Dedifferentiated amniotic fluid mesenchymal stem cell (primary cell): ENCODE measurements around the gene SLC43A1.

Source experiments
- DNase-seq: peaks from one replicate; pipeline ENCODE4 v3.0.0-alpha.2; 2016; ENCODE audit errors: extremely low spot score

Gene SLC43A1

DNA sequence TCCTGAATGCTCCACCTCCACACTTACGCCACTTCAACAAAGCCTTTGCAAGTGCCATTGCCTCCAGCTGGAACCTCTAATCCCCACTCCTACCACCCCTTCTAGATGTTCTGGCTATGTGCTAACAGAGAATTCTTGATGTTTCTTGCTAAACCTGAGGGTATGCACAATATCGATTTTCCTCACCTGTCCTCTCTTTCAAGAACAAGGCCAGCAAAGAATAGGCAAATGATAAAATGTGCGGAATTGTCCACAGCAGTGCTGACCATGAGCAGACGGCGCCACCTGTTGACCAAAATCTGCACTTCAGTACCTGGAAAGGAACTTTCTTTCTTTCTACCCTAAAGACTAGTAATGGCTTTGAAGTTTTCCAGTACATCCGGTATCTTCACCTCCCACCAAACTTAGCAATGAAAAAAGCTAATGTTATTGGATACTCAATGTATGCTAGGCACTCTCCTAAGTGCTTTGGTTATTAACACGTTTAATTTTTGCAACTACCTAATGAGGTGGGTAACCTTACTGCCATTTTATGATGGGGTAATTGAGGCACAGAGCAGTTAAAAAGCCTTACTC, 11.6 kb upstream of the SLC43A1 start:
- DNase-seq = peak; percentile 34

DNA sequence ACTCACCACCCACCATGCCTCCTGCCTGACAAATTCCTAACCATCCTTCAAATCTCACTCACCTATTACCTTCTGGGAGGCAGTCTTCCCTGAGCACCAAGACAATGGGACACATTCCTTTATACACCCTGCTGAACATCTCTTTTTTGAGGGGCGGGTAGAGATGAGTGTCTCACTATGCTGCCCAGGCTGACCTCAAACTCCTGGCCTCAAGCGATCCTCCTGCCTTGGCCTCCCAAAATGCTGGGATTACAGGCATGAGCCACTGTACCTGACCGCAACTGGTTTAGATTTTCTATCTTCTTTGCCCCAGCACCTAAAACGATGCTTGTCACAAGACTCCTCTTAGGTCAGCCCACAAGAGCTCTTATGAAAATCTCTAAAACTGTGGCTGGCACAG, 7.9 kb upstream of the SLC43A1 start:
- no peak for DNase-seq

DNA sequence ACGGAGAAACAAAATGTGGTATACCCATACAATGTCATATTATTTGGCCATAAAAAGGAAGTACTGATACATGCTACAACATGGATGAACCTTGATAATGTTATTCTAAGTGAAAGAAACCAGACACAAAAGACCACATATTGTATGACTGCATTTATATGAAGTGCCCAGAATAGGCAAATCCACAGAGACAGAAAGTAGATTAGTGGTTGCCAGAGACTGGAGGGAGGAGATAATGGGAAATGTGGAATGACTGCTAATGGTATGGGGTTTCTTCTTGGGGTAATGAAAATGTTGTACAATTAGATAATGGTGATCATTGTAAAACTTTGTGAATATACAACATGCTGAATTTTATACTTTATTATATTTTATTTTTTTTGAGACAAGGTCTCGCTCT, 5.6 kb upstream of the SLC43A1 start:
- DNase-seq = no peak

GRCh38 chr11:57516061-57516443, 550 bp upstream of the SLC43A1 start:
- DNase-seq = no peak

DNA sequence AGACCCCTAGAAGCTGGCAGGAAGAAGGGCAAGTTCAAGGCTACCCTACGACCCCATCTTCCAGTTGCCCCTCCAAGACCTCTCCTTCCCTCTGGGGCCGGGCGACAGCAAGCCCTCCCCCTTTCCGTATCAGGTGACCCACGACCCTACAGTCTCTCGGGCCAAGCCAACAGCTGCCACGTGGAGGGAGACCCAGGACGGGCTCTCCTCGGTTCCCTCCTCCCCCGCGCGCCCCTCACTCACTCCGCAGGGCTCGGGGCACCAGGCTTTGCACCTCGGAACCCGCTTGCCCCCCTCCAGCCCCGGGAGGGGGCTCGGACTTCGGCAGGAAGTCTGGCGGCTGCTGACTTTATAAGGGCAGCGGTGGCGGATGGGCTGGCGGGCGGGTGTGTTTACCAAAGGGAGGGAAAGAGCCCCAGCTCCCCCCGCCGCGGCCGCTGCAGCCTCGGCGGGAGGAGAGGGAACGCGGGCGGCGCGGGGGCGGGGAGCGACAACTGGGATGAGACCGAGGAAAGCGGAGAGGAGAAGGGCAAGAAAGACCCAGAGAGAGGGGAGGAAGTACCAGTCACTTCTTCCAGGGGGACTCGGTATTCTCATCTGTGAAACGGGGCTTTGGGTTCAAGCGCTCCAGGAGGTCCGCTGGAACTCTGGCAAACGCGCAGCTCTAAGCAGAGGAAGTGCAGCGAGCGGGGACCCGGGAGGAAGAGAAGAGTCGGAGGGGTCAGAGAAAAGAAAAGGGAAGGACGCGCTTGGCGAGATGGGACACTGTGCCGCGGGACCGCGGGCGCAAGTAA, 767 bp downstream of the SLC43A1 start:
- no peak for DNase-seq

GRCh38 chr11:57513911-57514537, 1.5 kb downstream of the SLC43A1 start:
- no peak for DNase-seq

- no peak for DNase-seq
Measured at GRCh38 chr11:57513452-57513795, 2.1 kb downstream of the SLC43A1 start.

DNA sequence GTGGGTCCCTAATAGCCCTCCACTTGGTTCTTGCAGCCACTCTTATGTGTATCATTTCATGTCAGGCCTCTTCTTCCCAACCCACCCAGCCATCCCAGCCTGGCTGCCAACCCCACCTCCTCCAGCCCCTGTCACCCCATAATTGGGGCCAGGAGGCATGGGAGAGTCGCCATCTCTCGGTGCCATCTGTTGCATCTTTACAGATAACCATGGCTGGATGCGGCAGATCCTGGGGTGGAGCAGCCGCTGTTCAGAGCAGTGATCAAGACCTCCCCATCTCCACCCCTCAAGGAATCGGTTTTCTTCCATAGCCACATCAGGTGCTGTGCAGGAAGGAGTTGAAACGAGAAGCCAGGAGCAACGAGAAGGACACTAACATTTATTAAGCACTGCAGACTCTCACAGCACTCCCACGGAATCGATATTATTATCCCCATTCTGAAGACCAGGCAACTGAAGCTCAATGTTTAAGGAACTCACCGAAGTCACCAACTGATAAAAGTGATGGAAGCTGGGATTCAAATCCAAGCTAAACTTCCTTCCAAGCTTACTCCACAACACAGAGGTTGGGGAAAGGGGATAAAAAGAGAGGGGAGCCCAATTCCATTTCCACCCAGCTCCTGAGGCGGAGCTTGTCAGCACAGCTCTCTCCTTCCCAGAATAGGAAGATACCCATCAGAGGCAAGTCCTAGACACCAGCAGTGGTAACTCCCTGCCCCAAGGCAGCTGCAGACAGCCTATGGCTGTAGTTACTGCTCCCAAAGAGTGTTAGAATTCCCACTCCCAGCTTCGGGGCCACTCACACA, 2.7 kb downstream of the SLC43A1 start:
- no peak for DNase-seq

DNA sequence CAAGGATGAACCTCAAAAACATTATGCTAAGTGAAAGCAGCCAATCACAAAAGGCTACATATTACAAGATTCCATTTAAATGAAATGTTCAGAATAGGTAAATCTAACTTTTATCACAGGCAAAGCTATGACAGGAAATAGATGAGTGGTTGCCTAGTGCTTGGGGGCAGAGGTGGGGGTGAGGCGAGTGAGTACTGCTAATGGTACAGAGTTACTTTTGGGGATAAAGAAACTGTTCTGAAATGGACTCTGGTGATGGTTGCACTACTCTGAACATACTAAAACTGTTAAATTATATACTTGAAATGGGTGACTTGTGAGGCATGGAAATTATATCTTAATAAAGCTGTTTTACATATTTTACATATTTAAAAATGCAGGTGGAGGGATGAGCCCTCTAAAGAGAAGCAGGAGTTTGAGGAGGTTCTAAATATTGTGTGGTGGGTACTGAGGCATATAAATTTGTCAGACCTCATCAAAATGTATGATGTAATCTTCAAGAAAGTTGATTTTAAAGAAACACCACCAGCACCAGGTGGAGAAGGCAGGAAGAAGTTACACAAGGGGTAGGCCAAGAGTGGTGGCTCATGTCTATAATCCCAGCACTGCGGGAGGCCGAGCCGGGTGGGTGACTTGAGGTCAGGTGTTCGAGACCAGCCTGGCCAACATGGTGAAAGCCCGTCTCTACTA, 3.6 kb downstream of the SLC43A1 start:
- DNase-seq = no peak

DNA sequence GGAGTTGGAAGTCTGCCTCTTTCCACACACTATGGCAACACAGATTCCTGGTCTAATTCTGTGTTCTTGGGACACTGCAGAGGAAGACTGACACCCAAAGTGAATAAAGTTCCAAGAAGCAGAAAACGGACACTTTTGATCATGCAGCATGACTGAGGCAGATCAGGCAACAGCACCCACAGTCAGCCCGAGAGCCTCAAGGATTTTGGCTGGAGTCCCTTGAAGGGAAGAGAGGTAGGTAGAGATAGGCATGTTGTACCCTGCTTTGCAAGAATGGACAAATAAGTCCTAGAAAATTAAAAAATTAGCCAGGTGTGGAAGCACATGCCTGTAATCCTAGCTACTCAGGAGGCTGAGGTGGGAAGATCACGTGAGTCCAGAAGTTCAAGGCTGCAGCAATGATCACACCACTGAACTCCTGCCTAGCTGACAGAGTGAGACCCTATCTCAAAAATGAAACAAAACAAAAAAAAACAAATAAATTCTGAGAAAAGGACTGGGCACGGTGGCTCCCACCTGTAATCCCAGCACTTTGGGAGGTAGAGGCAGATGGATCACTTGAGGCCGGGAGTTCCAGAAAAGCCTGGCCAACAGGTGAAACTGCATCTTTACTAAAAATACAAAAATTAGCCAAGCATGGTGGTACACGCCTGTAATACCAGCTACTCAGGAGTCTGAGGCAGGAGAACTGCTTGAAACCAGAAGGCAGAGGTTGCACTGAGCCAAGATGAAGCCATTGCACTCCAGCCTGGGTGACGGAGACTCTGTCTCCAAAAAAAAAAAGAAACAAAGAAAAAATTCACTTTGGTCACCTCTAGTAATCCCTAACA, 6.9 kb downstream of the SLC43A1 start:
- no peak for DNase-seq

- no peak for DNase-seq
Measured at GRCh38 chr11:57506522-57506921, 9.0 kb downstream of the SLC43A1 start.

DNA sequence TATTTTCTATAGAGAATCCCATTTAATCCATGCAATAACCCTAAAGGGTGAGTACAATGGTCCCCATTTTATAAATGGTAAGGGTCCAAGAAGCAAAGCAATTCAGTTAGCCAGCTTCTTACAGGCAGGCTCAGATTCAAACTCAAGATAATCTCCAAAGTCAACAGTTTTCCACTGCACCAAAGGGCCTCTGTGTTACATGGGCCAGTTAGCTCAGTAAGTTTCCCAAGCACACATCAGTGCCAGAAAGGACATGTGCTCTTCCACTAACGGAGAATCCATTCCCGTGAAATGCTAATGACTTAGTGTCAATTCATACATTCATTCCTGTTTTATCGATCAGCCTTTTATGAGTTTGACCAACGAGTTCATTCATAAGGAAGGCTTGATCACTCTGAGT, 11.0 kb downstream of the SLC43A1 start:
- no peak for DNase-seq

DNA sequence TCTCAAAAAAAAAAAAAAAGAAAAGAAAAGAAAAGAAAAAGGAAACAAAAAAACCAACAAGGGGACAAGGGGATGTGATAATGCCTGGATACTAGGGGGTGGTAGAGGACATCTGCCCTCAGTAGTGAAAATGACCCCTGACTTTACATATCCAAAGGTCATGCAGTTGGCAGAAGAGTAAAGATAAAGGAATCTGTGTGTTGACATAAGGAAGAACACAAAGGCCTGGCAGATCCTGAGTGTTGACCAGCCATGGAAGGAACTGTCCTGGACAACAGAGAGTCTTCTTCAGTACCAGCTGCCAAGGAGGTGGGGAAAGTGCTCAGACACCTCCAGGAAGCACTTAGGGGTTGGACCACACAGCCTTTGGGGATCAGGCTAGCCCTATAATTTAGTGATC, 12.6 kb downstream of the SLC43A1 start:
- DNase-seq = no peak

DNA sequence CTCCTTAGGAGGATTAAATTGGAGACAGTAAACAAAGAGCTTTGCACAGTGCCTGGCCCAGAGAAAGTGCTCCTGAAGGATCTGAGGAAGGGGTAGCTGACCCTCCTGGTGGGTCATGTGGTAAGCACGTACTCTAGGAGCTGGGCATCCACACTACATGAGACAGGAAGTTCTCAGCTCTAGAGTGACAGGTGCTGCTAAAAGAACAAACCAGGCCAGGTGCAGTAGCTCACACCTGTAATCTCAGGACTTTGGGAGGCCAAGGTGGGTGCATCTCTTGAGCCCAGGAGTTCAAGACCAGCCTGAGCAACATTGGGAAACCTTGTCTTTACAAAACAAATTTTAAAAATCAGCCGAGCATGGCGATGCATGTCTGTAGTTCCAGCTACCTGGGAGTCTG, 13.1 kb downstream of the SLC43A1 start:
- DNase-seq = no peak

- DNase-seq = no peak
Measured at GRCh38 chr11:57501953-57502352, 13.5 kb downstream of the SLC43A1 start.

DNA sequence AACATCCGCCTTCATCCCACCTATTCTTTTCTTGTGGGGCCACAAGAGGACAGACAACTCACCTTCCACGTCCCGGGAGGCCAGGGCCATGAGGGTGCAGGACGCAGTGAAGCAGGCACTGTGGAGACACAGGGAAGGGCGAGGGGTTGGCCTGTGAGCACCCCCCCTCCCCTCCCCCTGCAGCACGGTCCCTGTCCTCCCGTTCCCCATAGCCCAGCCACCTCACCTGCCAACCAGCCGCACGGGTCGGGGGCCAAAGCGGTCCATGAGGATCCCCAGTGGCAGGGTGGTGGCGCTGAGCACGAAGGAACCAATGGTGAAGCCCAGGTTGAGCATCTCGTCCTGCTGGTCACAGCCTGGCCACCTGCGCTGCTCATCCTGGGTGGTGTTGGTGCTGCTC, 14.6 kb downstream of the SLC43A1 start:
- no peak for DNase-seq

- DNase-seq = no peak
Measured at GRCh38 chr11:57500515-57500914, 15.0 kb downstream of the SLC43A1 start.

DNA sequence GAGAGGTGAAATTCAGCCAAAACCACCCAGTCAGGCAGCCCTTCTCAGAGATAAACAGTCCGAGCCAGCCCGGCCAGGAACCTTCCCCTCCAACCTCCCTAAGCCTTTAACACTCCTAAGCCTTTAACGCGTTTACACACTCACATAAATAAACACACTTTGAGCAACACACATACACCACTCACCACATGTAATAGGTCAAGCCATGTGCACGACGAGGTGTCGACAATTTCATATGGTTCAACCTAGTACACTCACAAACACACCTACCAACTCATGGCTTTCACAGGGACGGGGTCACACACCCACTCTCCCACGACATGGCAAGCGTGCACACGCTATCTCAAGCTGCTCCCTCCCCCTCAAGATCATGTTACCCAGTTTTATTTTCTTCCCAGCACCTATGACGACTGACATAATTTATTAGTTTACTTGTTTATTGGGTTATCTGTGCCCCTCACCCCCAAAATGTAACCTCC, 15.5 kb downstream of the SLC43A1 start:
- DNase-seq = no peak

GRCh38 chr11:57499413-57499982, 16.0 kb downstream of the SLC43A1 start:
- peak; percentile 76 for DNase-seq

DNA sequence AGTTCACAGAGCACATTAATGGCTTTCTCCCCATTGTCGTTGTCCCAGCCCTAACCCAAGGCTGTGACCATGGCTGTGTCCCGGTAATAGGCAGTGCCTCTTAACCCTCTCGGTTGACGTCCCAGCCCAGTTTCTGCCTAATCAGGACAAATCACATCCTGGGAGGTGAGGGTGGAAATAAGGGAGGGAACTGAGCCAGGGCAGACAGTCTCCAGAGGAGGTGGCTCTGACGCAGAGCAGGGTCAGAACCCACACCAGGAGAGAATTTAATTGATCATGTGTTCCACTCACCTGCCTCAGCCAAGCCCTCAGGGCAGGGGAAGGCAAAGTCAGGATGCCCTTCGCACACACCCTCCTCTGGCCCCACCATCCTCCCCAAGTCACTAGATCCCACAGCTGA, 17.0 kb downstream of the SLC43A1 start:
- no peak for DNase-seq
